ENCODE data around the gene DDX56.
A peak's percentile ranks its signal among the peaks of the same experiment; 100 is the strongest.
"Not testable (repeated sequence)": the region's sequence is repeated elsewhere in the genome, so short reads cannot be mapped to it uniquely, and the experiment has no call there.

Gene DDX56

GRCh38 chr7:44573464-44574286 is at the start of gene DDX56:
TSS of gene DDX56 (minus strand) at chr7:44573908. CDS start at chr7:44573895, 13 bp downstream.
- DNase-seq = peak; percentile 95

- DNase-seq = no peak
These were observed 48.8 kb upstream of the DDX56 start for GRCh38 chr7:44622342-44623151.

- no peak for DNase-seq
These were observed 48.0 kb upstream of the DDX56 start for GRCh38 chr7:44621750-44622103.

- no peak for DNase-seq
These were observed 47.5 kb upstream of the DDX56 start for GRCh38 chr7:44621034-44621749.

GRCh38 chr7:44618753-44619152 is 45.0 kb upstream of the DDX56 start:
- DNase-seq = no peak

GRCh38 chr7:44618045-44618444 is 44.3 kb upstream of the DDX56 start:
- no peak for DNase-seq

GRCh38 chr7:44617225-44617890 is 43.6 kb upstream of the DDX56 start:
- no peak for DNase-seq

GRCh38 chr7:44616545-44616944 is 42.8 kb upstream of the DDX56 start:
- DNase-seq = no peak

- DNase-seq = no peak
These were observed 42.1 kb upstream of the DDX56 start for GRCh38 chr7:44615793-44616192.

GRCh38 chr7:44615149-44615611 is 41.5 kb upstream of the DDX56 start:
- no peak for DNase-seq

GRCh38 chr7:44609829-44610228 is 36.1 kb upstream of the DDX56 start:
- no peak for DNase-seq

GRCh38 chr7:44608916-44609648 is 35.4 kb upstream of the DDX56 start:
- no peak for DNase-seq

GRCh38 chr7:44607141-44608068 is 33.7 kb upstream of the DDX56 start:
- no peak for DNase-seq

- peak; percentile 100 for DNase-seq
These were observed 32.8 kb upstream of the DDX56 start, which contains the start of gene OGDH for GRCh38 chr7:44606341-44607140. TSS of gene OGDH (plus strand) at chr7:44606627. CDS start at chr7:44624344, 17,717 bp downstream.

- DNase-seq = no peak
These were observed 31.2 kb upstream of the DDX56 start for GRCh38 chr7:44604941-44605340.

GRCh38 chr7:44603193-44603592 is 29.5 kb upstream of the DDX56 start:
- no peak for DNase-seq

GRCh38 chr7:44602576-44602910 is 28.8 kb upstream of the DDX56 start:
- no peak for DNase-seq

GRCh38 chr7:44599222-44599621 is 25.5 kb upstream of the DDX56 start:
- DNase-seq = no peak

GRCh38 chr7:44597181-44597580 is 23.5 kb upstream of the DDX56 start:
- not testable (repeated sequence) for DNase-seq
